Upper lobe of right lung (tissue), 1 donor: Measurements from ENCODE around the gene HECTD3. TPM values are rescaled to one million over a fixed set of nuclear protein-coding genes. Genes with fewer than 3 reads are reported as not detected.

ENCODE experiments used
- ATAC-seq: fragments of 200-7000 bp; cut with Tn5 transposase; one replicate; pipeline ENCODE4 v1.9.1; 2020; ENCODE audit warnings: mild to moderate bottlenecking, moderate library complexity
- DNase-seq: peaks from one replicate; pipeline ENCODE4 v3.0.0-alpha.2; 2020
- H3K27ac ChIP-seq: fragments of 200-600 bp; one replicate; pipeline ENCODE4 v1.8.0; 2022
- H3K27me3 ChIP-seq: fragments of 200-600 bp; one replicate; pipeline ENCODE4 v1.8.0; 2022; ENCODE audit warnings: mild to moderate bottlenecking
- H3K36me3 ChIP-seq: fragments of 200-600 bp; one replicate; pipeline ENCODE4 v1.8.0; 2022
- H3K4me1 ChIP-seq: fragments of 200-600 bp; one replicate; pipeline ENCODE4 v1.8.0; 2022
- H3K4me3 ChIP-seq: fragments of 200-600 bp; one replicate; pipeline ENCODE4 v1.8.0; 2022; ENCODE audit warnings: mild to moderate bottlenecking
- H3K9me3 ChIP-seq: fragments of 200-600 bp; one replicate; pipeline ENCODE4 v1.8.0; 2022
- intact Hi-C: fragments of 100-400 bp; cut with DNase I; formaldehyde crosslinking; loops from one replicate; pipeline ENCODE4 v1.11.0; 2022
- total RNA-seq: library from RNA; stranded (reverse); fragmentation: NEBNext Ultra II Directional; extraction: Animal tissue kit (Norgen Biotek cat#: 25700); gene quantifications from one replicate; pipeline ENCODE4 v1.2.1, GENCODE V29; 2021
- TF ChIP-seq, protein P1 (sequence below): fragments of 200-600 bp; IDR thresholded peaks from one replicate; pipeline ENCODE4 v1.8.0; 2022; ENCODE audit warnings: antibody characterized with exemption
- donor health status: DM: no; HTN: yes; CAD: no; lungs with severe emphysema.

HECTD3 gene
- total RNA-seq, 1 donor from 2014 or later, result 43.6 TPM

DNA sequence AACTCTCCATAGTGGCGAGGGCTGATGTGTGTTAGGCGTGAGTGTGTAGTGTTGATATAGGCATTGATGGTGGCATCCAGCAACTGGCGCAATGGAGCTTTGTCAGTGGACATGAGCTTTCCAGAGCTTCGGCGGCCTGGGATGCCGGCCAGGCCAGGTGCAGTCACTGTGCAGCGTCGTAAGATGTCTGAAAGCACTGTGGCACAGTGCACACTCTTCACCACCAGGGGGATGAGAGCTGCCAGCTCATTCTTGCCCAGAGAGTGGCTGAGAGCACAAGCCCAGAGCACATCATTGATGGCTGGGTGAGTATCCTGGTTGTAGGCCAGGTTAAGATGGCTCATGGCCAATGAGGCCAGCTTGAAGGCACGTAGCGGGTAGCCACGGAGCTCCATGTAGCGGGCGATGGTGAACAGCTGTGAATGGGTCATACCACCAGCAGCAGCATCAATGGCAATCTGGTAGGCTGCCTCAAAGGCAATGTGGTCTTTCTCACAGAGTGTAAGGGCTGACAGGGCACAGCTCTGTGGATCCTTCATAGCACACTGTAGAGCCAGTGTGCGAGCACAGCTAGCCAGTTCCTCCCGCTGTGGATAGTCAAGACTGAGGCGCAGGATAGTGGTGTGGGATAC, 7.6 kb upstream of the HECTD3 start:
- TF ChIP-seq, protein P1, sequence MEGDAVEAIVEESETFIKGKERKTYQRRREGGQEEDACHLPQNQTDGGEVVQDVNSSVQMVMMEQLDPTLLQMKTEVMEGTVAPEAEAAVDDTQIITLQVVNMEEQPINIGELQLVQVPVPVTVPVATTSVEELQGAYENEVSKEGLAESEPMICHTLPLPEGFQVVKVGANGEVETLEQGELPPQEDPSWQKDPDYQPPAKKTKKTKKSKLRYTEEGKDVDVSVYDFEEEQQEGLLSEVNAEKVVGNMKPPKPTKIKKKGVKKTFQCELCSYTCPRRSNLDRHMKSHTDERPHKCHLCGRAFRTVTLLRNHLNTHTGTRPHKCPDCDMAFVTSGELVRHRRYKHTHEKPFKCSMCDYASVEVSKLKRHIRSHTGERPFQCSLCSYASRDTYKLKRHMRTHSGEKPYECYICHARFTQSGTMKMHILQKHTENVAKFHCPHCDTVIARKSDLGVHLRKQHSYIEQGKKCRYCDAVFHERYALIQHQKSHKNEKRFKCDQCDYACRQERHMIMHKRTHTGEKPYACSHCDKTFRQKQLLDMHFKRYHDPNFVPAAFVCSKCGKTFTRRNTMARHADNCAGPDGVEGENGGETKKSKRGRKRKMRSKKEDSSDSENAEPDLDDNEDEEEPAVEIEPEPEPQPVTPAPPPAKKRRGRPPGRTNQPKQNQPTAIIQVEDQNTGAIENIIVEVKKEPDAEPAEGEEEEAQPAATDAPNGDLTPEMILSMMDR, result peak; percentile 80
- intact Hi-C loops, result loop anchor here (5.0 to 10.0 kb wide), 2 partner anchors 279 to 476 kb away; partner anchors contain the start of gene TESK2
- Histone ChIP-seq H3K4me1 (peaks cover under 1% of the 10 kb centered on the region), H3K9me3 (no peaks in the 10 kb centered on the region), H3K4me3 (no peak overlapping the region), H3K27ac (no peak overlapping the region), H3K36me3 (peaks cover 13% of the 10 kb centered on the region), H3K27me3 (no peaks in the 10 kb centered on the region)
- DNase-seq (peak; percentile 80), ATAC-seq (peak; percentile 93)

DNA sequence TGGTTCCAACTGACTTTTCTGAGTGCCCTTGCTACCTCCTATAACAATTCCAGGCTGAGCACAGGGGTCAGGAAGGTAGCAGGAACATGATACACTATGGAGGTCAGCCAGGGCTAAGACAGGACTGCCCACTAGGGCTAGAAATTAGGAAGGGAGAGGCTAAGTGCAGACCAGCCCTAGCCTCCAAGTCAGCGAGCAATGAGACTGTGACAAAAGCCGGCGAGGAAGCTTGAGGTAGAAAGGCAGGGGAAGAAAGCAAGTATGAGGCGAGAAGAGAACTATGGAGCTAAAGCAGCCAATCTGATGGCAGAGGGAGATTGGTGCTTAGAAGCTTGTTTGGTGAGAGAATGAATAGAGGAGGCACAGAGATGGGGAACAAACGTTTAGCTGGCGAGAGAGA, 5.6 kb upstream of the HECTD3 start:
- Histone ChIP-seq H3K36me3 (peaks cover 16% of the 10 kb centered on the region), H3K9me3 (no peaks in the 10 kb centered on the region), H3K4me3 (no peak overlapping the region), H3K27ac (no peak overlapping the region), H3K4me1 (peaks cover 5% of the 10 kb centered on the region), H3K27me3 (no peaks in the 10 kb centered on the region)
- no peak for ATAC-seq
- no peak for DNase-seq
- TF ChIP-seq, protein P1, result no peak
- intact Hi-C loops, result loop anchor here (5.0 to 10.0 kb wide), 2 partner anchors 281 to 478 kb away; partner anchors contain the start of gene TESK2

DNA sequence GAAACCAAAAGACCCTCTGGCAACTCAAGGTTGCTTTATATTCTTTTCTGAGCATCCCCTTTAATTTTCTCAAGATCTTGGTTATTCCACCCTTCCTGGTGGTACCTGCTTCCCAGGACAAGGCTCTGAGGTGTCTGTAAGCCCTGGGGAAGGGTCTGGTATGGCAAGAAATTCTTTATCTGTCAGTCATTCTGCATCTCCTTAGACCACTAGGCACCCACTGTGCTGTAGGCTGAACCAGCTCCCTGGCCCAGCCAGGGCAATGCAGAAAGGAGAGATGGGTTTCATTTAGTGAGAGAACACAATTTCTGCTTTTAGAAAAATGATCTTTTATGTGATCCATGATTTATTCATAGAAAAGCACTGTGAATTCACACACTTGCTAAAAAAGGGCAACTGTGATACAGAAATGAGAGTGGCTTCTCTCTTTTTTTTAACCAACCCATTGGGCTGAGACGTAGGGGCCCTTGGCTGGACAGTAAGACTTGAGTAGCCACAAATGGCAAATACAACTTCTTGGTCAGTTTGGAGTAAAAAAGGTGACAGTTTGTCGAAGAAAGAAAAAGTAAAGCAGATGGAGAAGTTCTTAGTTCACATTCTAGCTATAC, 5.1 kb upstream of the HECTD3 start:
- intact Hi-C loops, result loop anchor here (5.0 to 10.0 kb wide), 2 partner anchors 281 to 479 kb away; partner anchors contain the start of gene TESK2
- no peak for DNase-seq

DNA sequence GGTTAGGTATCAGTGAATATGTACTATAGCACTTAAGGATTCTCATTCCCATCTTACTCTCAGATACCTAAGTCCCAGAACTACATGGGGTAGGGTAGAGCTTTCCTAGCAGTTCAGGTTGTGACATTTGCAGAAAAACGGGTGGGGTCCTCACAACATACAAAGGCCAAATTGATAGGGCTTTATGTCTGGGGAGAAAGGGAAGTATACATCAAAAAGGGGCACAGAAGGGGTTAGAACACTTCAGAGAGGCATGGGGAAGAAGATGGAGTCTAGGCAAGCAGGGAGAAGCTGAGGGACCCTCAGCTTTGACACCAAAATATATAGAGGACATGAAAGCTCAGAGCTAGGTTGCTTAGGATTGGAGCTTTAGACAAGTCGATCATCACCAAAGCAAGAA, 4.6 kb upstream of the HECTD3 start:
- H3K4me1 ChIP-seq, result peaks cover 11% of the 10 kb centered on the region
- DNase-seq (no peak), ATAC-seq (no peak)
- H3K9me3 ChIP-seq, result no peaks in the 10 kb centered on the region
- no peak overlapping the region for H3K4me3 ChIP-seq
- H3K27me3 ChIP-seq, result no peaks in the 10 kb centered on the region
- H3K27ac ChIP-seq, result no peak overlapping the region
- intact Hi-C loops, result loop anchor here (5.0 to 10.0 kb wide), 2 partner anchors 282 to 479 kb away; partner anchors contain the start of gene TESK2
- H3K36me3 ChIP-seq, result peaks cover 16% of the 10 kb centered on the region
- TF ChIP-seq, protein P1, result no peak

More for the DNA sequence above, 5.1 kb upstream of the HECTD3 start:
- Histone ChIP-seq H3K27ac (no peak overlapping the region), H3K9me3 (no peaks in the 10 kb centered on the region), H3K4me1 (peaks cover 10% of the 10 kb centered on the region), H3K36me3 (peaks cover 16% of the 10 kb centered on the region), H3K4me3 (no peak overlapping the region), H3K27me3 (no peaks in the 10 kb centered on the region)
- ATAC-seq, result no peak
- TF ChIP-seq, protein P1, result no peak

DNA sequence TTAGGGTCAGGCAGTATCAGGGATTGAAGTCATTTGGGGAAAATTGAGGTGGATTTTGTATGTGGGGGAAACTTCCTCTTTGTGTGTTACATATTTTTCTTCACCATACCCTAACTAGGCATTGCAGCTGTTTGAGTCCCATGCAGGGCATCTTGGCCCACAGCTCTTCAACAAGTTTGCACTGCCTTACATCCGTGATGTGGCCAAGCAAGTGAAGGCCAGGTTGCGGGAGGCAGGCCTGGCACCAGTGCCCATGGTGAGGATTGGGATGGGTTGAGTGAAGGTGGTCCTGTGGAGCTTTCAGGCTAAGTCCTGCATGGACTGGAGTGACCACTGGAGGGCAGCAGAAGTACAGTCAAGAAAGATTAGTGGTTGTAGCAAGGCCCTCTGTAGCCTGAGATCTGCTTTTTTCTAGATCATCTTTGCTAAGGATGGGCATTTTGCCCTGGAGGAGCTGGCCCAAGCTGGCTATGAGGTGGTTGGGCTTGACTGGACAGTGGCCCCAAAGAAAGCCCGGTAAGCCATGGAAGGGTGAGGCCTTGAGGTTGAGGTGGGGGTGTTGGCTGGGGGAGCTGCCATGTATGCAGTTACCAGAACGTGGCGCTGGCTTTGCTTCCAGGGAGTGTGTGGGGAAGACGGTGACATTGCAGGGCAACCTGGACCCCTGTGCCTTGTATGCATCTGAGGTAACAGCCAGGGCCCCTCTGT, 3.4 kb upstream of the HECTD3 start:
- H3K4me1 ChIP-seq, result peaks cover 20% of the 10 kb centered on the region
- intact Hi-C loops, result loop anchor here (5.0 to 10.0 kb wide), 2 partner anchors 283 to 480 kb away; partner anchors contain the start of gene TESK2
- H3K4me3 ChIP-seq, result no peak overlapping the region
- no peaks in the 10 kb centered on the region for H3K9me3 ChIP-seq
- peaks cover 19% of the 10 kb centered on the region for H3K36me3 ChIP-seq
- TF ChIP-seq, protein P1, result peak; percentile 92
- H3K27ac ChIP-seq, result no peak overlapping the region
- ATAC-seq (peak; percentile 53), DNase-seq (peak; percentile 80)
- no peaks in the 10 kb centered on the region for H3K27me3 ChIP-seq
